Panc1 (cell line): ENCODE measurements around the gene SLC41A3.

Source experiments
- CTCF ChIP-seq: fragments of 450-650 bp; IDR thresholded peaks from 2 replicates; pipeline ENCODE4 v1.5.1; 2017; ENCODE audit warnings: mild to moderate bottlenecking
- POLR2AphosphoS5 ChIP-seq: IDR thresholded peaks from 2 replicates; pipeline ENCODE4 v1.6.1; 2012; ENCODE audit warnings: mild to moderate bottlenecking, low read depth, low read length, moderate library complexity
- SIN3A ChIP-seq: IDR thresholded peaks from 2 replicates; pipeline ENCODE4 v1.6.1; 2012; ENCODE audit warnings: low read depth, mild to moderate bottlenecking, low read length, moderate library complexity, borderline replicate concordance; ENCODE audit not compliant: insufficient read depth
- TF ChIP-seq, protein P1 (sequence below), 2 experiments: IDR thresholded peaks; 2 replicates each; pipeline ENCODE4 v1.6.1; 2011 to 2012; ENCODE audit warnings: low read depth in 2 of 2, control low read depth in 1 of 2, low read length in 1 of 2, mild to moderate bottlenecking in 1 of 2, moderate library complexity in 1 of 2; ENCODE audit not compliant: insufficient read depth in 1 of 2

- no peak for TF ChIP-seq CTCF
- TF ChIP-seq POLR2AphosphoS5, result no peak
- TF ChIP-seq, protein P1, sequence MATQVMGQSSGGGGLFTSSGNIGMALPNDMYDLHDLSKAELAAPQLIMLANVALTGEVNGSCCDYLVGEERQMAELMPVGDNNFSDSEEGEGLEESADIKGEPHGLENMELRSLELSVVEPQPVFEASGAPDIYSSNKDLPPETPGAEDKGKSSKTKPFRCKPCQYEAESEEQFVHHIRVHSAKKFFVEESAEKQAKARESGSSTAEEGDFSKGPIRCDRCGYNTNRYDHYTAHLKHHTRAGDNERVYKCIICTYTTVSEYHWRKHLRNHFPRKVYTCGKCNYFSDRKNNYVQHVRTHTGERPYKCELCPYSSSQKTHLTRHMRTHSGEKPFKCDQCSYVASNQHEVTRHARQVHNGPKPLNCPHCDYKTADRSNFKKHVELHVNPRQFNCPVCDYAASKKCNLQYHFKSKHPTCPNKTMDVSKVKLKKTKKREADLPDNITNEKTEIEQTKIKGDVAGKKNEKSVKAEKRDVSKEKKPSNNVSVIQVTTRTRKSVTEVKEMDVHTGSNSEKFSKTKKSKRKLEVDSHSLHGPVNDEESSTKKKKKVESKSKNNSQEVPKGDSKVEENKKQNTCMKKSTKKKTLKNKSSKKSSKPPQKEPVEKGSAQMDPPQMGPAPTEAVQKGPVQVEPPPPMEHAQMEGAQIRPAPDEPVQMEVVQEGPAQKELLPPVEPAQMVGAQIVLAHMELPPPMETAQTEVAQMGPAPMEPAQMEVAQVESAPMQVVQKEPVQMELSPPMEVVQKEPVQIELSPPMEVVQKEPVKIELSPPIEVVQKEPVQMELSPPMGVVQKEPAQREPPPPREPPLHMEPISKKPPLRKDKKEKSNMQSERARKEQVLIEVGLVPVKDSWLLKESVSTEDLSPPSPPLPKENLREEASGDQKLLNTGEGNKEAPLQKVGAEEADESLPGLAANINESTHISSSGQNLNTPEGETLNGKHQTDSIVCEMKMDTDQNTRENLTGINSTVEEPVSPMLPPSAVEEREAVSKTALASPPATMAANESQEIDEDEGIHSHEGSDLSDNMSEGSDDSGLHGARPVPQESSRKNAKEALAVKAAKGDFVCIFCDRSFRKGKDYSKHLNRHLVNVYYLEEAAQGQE (IDR thresholded peaks at IDR 0.05; ENCODE audit: insufficient read depth in 1 of 2, low read depth in 2 of 2, low read length in 1 of 2), result no peak
- no peak for TF ChIP-seq SIN3A
These were observed 125.2 kb downstream of the SLC41A3 start for GRCh38 chr3:125958511-125959316.
